Esophagus (tissue), 2 donors: ENCODE results near the gene CD247. TPM values are rescaled to one million over a fixed set of nuclear protein-coding genes. Genes with fewer than 3 reads are reported as not detected.
A peak's percentile ranks its signal among the peaks of the same experiment; 100 is the strongest.

ENCODE experiments used
- H3K27ac ChIP-seq, 2 donors: one replicate each; pipeline ENCODE4 v1.5.1; 2013; ENCODE audit warnings: low read depth in 2 of 2, mild to moderate bottlenecking in 2 of 2, inconsistent platforms in 1 of 2, low read length in 1 of 2, moderate library complexity in 1 of 2
- H3K27me3 ChIP-seq, 2 donors: one replicate each; pipeline ENCODE4 v1.6.1; 2013; ENCODE audit warnings: low read length in 2 of 2, control low read depth in 1 of 2, mild to moderate bottlenecking in 1 of 2; ENCODE audit not compliant: insufficient read depth in 2 of 2, control insufficient read depth in 1 of 2
- H3K36me3 ChIP-seq, 2 donors: one replicate each; pipeline ENCODE4 v1.6.1; 2013; ENCODE audit warnings: low read length in 1 of 2; ENCODE audit not compliant: control insufficient read depth in 2 of 2, insufficient read depth in 2 of 2
- H3K4me1 ChIP-seq, 2 donors: one replicate each; pipeline ENCODE4 v1.6.1; 2013; ENCODE audit warnings: low read length in 1 of 2; ENCODE audit not compliant: control insufficient read depth in 2 of 2, insufficient read depth in 2 of 2
- H3K4me3 ChIP-seq, 2 donors: one replicate each; pipeline ENCODE4 v1.5.1; 2013; ENCODE audit warnings: low read length in 2 of 2, mild to moderate bottlenecking in 2 of 2, low read depth in 1 of 2, moderate library complexity in 1 of 2
- H3K9me3 ChIP-seq, 2 donors: one replicate each; pipeline ENCODE4 v1.6.1; 2013; ENCODE audit warnings: mild to moderate bottlenecking in 2 of 2, low read depth in 1 of 2, low read length in 1 of 2, moderate library complexity in 1 of 2; ENCODE audit not compliant: control insufficient read depth in 2 of 2, insufficient read depth in 1 of 2
- WGBS, 2 donors: extraction: QIAGEN DNeasy Blood & Tissue Kit; methylation state at CpG; one replicate each; pipeline ENCODE4 v1.1.7; 2013; 5-methylcytosine and 5-hydroxymethylcytosine counted together
- polyA plus RNA-seq, 2 donors: library from polyadenylated mRNA; stranded (reverse); fragments of 200-250 nt; gene quantifications; one replicate each; pipeline ENCODE4 v1.2.3, GENCODE V29; 2013
- donor health status: healthy with polysubstance abuse.
- donor health status: Bipolar disorder and iron deficiency.

The CD247 gene
- polyA plus RNA-seq, 2 donors = 1.3 to 1.6 TPM

DNA sequence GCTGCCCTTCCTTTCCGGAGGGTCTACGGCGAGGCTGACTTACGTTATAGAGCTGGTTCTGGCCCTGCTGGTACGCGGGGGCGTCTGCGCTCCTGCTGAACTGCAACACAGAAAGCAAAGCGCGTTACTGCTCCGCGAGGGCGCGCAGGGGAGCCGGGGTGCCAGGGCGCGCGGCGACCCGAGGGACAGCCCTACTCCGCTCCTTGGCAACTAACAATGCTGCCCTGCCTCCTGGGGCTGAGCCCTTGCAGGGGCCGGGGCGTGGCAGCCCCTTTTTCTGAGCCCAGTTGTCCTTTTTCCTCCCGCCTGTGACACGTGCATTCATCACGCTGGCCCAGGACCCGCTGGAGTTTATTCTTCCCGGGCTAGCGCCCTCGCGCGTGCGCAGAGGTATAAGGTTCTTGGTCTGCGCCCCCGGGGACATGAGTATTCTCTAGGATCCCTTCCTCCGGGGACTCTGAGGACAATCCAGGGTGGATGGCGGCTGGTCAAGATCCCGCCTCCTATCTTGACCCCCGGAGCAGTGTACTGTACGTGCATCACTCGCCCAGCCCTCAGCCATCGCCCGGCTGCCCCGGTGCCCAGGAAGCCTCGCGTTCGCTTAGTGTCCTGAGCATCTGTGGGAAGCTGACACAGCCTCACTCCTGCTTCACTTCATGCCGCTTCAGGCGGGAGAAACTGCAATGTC, 78.9 kb downstream of the CD247 start:
- 11 to 15% methylated on average over 49 of the region's 49 CpGs for WGBS, 2 donors

DNA sequence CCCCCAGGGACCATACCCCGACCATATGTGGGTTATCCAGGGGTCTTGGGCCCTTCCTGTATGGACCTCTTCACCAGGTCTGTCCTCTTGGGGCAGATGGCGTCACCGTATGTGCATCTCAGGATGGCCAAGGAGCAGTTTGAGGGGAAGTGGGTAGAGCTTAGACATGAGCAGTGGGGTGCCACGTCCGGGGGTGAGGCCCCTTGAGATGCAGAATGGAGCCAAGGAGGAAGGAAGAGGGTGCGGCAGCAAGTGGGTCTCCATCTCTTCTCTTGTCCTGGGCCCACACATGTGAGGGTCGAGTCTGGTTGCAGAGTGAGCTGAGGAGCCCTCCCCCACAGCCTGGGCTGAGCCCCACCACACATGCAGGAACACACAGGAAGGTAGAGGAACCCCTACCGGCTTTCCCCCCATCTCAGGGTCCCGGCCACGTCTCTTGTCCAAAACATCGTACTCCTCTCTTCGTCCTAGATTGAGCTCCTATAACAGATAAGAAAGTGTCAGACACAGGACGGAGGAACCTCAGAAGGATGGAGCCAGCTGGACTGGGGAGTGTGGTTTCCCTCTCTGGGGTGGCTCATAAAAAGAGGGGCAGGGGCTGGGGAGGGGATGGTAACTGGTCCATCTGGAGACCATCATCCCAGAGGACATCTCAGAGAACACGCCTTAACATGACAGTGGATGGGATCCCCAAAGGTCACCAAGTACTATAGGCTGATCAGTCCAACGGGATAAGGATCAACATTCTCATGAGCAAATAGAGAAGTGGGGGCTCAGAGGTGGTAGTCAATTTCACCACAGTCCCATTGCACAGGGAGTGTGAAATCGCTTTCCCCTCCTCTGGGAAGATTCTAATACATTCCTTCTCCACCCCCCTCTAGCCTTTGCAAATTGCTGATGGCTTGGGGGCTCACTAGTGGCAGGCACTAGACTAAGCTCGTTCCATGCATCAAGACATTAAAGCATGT, 79.9 kb downstream of the CD247 start:
- no peak overlapping the region for H3K4me3 ChIP-seq
- no peaks in the 10 kb centered on the region for H3K27me3 ChIP-seq
- H3K4me1 ChIP-seq = peaks cover 4 to 12% of the 10 kb centered on the region in 2 donors
- H3K9me3 ChIP-seq = peaks cover 0 to 8% of the 10 kb centered on the region in 2 donors
- no peak overlapping the region for H3K27ac ChIP-seq
- 71 to 78% methylated on average over 17 of the region's 17 CpGs for WGBS, 2 donors
- H3K36me3 ChIP-seq = no peaks in the 10 kb centered on the region

More for the DNA sequence above, 78.9 kb downstream of the CD247 start:
- H3K4me3 ChIP-seq = peak overlapping the region; percentile 32 to 37
- no peak overlapping the region for H3K27ac ChIP-seq
- no peaks in the 10 kb centered on the region for H3K36me3 ChIP-seq
- H3K4me1 ChIP-seq = peaks cover 4 to 12% of the 10 kb centered on the region in 2 donors
- H3K27me3 ChIP-seq = no peaks in the 10 kb centered on the region
- H3K9me3 ChIP-seq = peaks cover 0 to 8% of the 10 kb centered on the region in 2 donors

DNA sequence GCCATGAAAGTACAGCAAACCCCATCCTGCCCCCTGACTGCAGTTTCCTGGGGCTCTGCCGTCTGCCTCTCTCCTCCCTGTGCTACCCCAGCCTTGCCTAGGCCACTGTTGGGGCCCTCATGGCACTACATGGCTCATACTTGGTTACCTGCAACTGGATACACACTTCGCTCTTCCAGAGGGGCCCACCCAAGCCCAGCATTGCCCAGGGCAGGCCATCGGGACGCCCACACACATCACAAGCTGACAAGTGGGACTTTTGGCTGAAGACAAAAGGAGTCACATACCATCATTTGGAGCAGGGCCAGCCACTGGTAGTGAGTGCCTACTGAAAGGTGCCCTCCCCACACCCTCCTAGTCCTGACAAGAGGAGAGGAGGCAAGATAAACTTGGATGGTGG, 82.8 kb downstream of the CD247 start:
- no peaks in the 10 kb centered on the region for H3K27me3 ChIP-seq
- no peak overlapping the region for H3K4me3 ChIP-seq
- 85 to 93% methylated on average over 4 of the region's 4 CpGs for WGBS, 2 donors
- no peak overlapping the region for H3K27ac ChIP-seq
- H3K9me3 ChIP-seq = peaks cover 0 to 6% of the 10 kb centered on the region in 2 donors
- H3K36me3 ChIP-seq = no peaks in the 10 kb centered on the region
- H3K4me1 ChIP-seq = peaks cover 4 to 12% of the 10 kb centered on the region in 2 donors

DNA sequence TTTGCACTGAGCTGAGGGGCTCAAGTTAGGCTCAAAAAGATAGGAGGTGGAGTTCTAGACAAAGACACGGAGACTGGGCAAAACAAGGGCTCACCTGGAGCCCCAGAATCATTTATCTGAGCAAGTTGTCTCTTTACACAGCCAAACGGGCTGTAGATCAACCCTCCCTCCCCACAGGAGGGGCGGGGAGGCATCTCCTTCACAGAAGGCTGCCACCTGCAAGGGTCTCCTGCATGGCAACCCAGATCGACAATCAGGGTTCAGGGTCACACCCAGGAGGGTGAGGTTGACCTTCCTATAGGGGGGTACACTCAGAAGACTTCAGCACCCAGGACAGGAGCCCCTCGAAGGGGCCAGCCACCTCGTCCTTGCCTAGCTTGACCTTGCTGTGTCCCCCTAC, 84.0 kb downstream of the CD247 start:
- WGBS, 2 donors = 86% methylated on average over 6 of the region's 6 CpGs
- peaks cover 0 to 6% of the 10 kb centered on the region in 2 donors for H3K9me3 ChIP-seq
- peaks cover 1 to 11% of the 10 kb centered on the region in 2 donors for H3K4me1 ChIP-seq
- H3K4me3 ChIP-seq = no peak overlapping the region
- H3K27me3 ChIP-seq = no peaks in the 10 kb centered on the region
- no peak overlapping the region for H3K27ac ChIP-seq
- no peaks in the 10 kb centered on the region for H3K36me3 ChIP-seq

DNA sequence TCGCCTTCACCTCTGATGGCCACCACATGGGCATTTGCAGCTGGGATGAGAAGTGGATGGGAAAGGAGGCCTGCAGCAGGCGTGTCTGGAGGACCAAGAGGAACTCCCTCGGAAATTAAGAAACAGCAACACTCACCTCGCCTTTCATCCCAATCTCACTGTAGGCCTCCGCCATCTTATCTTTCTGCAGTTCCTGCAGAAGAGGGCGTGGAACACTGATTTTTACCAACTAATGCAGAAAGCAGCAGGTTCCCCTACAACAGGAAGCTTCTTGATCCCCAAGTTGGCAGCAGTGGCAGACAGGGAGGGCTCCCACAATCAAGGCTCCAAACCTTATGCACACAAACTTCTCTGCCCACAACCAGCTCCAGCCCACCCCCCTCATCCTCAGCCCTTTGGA, 84.4 kb downstream of the CD247 start:
- H3K4me1 ChIP-seq = peaks cover 0 to 9% of the 10 kb centered on the region in 2 donors
- WGBS, 2 donors = 94 to 98% methylated on average over 6 of the region's 6 CpGs
- H3K36me3 ChIP-seq = no peaks in the 10 kb centered on the region
- peaks cover 0 to 6% of the 10 kb centered on the region in 2 donors for H3K9me3 ChIP-seq
- no peak overlapping the region for H3K27ac ChIP-seq
- no peak overlapping the region for H3K4me3 ChIP-seq
- no peaks in the 10 kb centered on the region for H3K27me3 ChIP-seq

DNA sequence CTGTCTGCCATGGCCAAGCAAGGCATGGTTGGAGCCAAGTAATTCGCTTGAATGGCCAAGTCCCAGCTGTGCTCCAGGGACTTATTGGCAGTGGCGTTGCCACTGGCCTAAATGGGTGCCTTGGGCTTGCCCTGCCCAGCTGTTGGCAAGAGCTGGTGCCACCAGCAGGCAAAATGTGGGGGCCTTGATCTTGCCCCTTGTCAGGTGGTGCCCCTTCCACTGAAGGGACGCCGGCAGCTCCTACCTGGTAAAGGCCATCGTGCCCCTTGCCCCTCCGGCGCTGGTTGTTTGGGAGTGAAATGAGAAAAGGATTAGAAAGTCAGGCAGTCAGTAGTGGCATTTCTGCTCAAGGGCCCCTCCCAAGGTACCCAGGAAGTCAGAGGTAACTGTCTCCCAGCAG, 85.5 kb downstream of the CD247 start:
- Histone ChIP-seq H3K4me3 (no peak overlapping the region), H3K9me3 (peaks cover 0 to 6% of the 10 kb centered on the region in 2 donors), H3K4me1 (peaks cover 0 to 6% of the 10 kb centered on the region in 2 donors), H3K36me3 (no peaks in the 10 kb centered on the region), H3K27ac (no peak overlapping the region), H3K27me3 (no peaks in the 10 kb centered on the region)
- 97% methylated on average over 7 of the region's 7 CpGs for WGBS, 2 donors

DNA sequence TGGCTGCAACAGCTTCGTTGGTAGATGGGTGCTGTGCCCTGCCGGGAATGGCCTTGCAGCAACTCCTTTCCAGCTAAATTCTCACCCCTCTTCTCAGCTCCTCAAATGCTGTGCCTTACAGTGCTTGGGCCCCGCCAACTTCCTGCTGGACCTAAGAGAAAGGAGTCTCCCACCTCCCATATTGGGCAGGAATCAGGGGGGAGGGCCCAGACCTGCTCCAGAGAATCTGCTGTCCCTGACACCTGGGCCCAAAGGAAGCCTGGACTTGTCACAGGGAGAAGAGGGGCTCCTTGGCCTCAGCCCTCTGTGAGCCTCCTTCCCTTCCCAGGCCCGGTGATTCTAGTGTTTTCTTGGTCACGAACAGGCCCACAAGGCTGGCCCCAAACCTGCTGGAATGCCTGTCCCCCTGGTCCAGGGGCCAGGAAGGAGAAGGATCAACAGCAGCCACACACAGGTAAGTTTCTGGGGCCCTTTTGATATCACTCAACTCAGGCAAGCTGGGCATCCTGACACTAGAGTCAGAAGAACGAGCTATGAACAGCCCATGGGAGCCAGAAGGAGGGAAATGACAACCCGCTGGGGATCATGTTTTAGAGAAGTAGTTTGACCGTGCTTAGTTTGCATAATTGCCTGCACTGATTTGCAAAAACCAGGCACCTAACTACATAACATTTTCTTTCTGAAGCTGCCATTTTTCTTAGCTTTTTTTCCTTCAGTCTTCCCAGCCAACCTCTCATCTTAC, 86.2 kb downstream of the CD247 start:
- Histone ChIP-seq H3K4me3 (no peak overlapping the region), H3K9me3 (peaks cover 0 to 6% of the 10 kb centered on the region in 2 donors), H3K27me3 (no peaks in the 10 kb centered on the region), H3K36me3 (no peaks in the 10 kb centered on the region), H3K27ac (no peak overlapping the region), H3K4me1 (peaks cover 0 to 6% of the 10 kb centered on the region in 2 donors)
- 91 to 92% methylated on average over 8 of the region's 8 CpGs for WGBS, 2 donors

DNA sequence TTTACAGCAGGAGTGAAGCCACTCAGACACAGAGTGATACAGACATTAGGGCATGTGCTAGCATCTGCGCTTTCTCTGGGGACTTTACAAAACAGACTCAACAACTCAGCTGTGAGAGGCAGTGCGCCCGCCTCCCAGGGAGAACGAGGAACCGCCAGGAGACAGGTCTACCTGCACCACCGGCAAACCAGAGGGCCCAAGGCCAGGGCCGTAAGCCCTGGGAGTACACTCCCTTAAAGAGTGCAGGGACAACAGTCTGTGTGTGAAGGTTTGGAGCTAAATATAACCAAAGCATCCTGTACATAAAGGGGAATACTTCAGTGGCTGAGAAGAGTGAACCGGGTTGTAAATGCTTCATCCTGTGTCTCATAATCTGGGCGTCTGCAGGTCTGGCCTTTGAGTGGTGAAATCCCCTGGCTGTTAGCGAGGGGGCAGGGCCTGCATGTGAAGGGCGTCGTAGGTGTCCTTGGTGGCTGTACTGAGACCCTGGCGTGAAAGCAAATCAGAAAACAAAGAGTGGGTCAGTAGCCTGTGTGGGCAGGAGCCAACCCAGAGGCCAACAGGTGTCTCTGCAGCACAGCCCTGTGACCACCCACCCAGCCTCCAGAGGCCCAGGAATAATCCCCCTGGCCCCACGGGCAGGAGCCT, 86.9 kb downstream of the CD247 start:
- Histone ChIP-seq H3K36me3 (no peaks in the 10 kb centered on the region), H3K27ac (peak overlapping the region in 1 of 2 donors; percentile 34), H3K27me3 (no peaks in the 10 kb centered on the region), H3K4me3 (no peak overlapping the region), H3K9me3 (peaks cover 0 to 6% of the 10 kb centered on the region in 2 donors), H3K4me1 (peaks cover 0 to 6% of the 10 kb centered on the region in 2 donors)
- 77 to 80% methylated on average over 14 of the region's 14 CpGs for WGBS, 2 donors

DNA sequence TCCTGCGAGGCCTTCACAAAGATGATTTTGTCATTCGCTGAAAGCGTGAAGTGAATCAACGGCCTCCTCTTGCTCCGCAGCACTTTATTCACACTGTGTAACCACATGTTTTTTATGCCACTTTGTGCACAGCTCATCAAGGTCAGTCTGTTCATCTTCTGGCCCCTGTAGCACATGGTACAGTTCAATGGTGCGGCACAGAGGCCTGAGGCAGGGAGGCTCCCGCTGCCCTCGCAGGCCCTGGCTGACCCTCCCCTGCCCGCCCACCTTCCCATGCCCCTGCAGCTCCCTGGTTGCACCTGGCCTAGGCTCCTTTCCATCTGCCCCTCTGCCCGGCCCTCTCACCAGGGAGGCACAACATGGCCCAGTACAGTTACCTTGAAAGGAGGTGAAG, 87.5 kb downstream of the CD247 start:
- Histone ChIP-seq H3K36me3 (no peaks in the 10 kb centered on the region), H3K4me3 (no peak overlapping the region), H3K27me3 (no peaks in the 10 kb centered on the region), H3K27ac (peak overlapping the region in 1 of 2 donors; percentile 34), H3K4me1 (peaks cover 0 to 6% of the 10 kb centered on the region in 2 donors), H3K9me3 (peaks cover 0 to 5% of the 10 kb centered on the region in 2 donors)
- 73 to 79% methylated on average over 10 of the region's 10 CpGs for WGBS, 2 donors
